Spleen (tissue), 11 donors: ENCODE measurements around the gene NARF. TPM values are rescaled to one million over a fixed set of nuclear protein-coding genes. Genes with fewer than 3 reads are reported as not detected.
A peak's percentile ranks its signal among the peaks of the same experiment; 100 is the strongest.

ENCODE experiments used
- DNase-seq: peaks from one replicate; pipeline ENCODE4 v3.0.0-alpha.2; 2020
- H3K27ac ChIP-seq, 8 donors: fragments of 200-600 bp; sonication (generic) in 7 of 8; 1 replicate in 4 of 8; 2 replicates in 4 of 8; pipeline versions ENCODE4 v1.5.0 to v1.8.0; 2016 to 2021; ENCODE audit warnings: inconsistent platforms in 4 of 8, mild to moderate bottlenecking in 4 of 8, moderate library complexity in 1 of 8
- H3K27me3 ChIP-seq, 7 donors: fragments of 200-600 bp; sonication (generic) in 6 of 7; replicated peaks in 1 of 7; 1 replicate in 4 of 7; 2 replicates in 3 of 7; pipeline versions ENCODE4 v1.5.0 to v1.8.0; 2016 to 2021; ENCODE audit warnings: inconsistent platforms in 3 of 7, mild to moderate bottlenecking in 1 of 7
- H3K36me3 ChIP-seq, 6 donors: fragments of 200-600 bp; sonication (generic) in 5 of 6; 1 replicate in 4 of 6; 2 replicates in 2 of 6; pipeline versions ENCODE4 v1.5.0 to v1.8.0; 2016 to 2021; ENCODE audit warnings: inconsistent platforms in 2 of 6
- H3K4me1 ChIP-seq, 6 donors: fragments of 200-600 bp; sonication (generic) in 5 of 6; 1 replicate in 3 of 6; 2 replicates in 3 of 6; pipeline versions ENCODE4 v1.5.0 to v1.8.0; 2016 to 2021; ENCODE audit warnings: inconsistent platforms in 3 of 6
- H3K4me3 ChIP-seq, 8 donors: fragments of 200-600 bp; sonication (generic) in 7 of 8; 1 replicate in 4 of 8; 2 replicates in 4 of 8; pipeline versions ENCODE4 v1.5.0 to v1.8.0; 2016 to 2021; ENCODE audit warnings: inconsistent platforms in 4 of 8, mild to moderate bottlenecking in 4 of 8, moderate library complexity in 2 of 8
- H3K9me3 ChIP-seq, 8 donors: fragments of 200-600 bp; sonication (generic) in 7 of 8; 1 replicate in 4 of 8; 2 replicates in 4 of 8; pipeline versions ENCODE4 v1.5.0 to v1.8.0; 2016 to 2021; ENCODE audit warnings: inconsistent platforms in 4 of 8
- POLR2A ChIP-seq, 3 donors: fragments of 450-650 bp; IDR thresholded peaks; one replicate each; pipeline ENCODE4 v1.5.1; 2017; ENCODE audit warnings: antibody characterized with exemption in 3 of 3, mild to moderate bottlenecking in 1 of 3
- POLR2AphosphoS5 ChIP-seq, 3 donors: sonication (generic); formaldehyde crosslinking; IDR thresholded peaks; one replicate each; pipeline ENCODE4 v1.5.1; 2017; ENCODE audit warnings: antibody characterized with exemption in 3 of 3
- WGBS, 5 donors: extraction: QIAGEN DNeasy Blood & Tissue Kit in 3 of 5; methylation state at CpG; one replicate each; pipeline versions ENCODE4 v1.1.5 to v1.1.7; 2013 to 2018; 5-methylcytosine and 5-hydroxymethylcytosine counted together
- intact Hi-C: fragments of 100-400 bp; cut with DNase I; formaldehyde crosslinking; loops from one replicate; pipeline ENCODE4 v1.15.0; 2023; ENCODE audit warnings: low total_unique reads
- polyA plus RNA-seq, 3 donors: library from polyadenylated mRNA; stranded (reverse); fragments of 200-250 nt; gene quantifications; one replicate each; pipeline ENCODE4 v1.2.1, GENCODE V29; 2013
- total RNA-seq, 7 donors: library from RNA; depleted of rRNA in 3 of 7; stranded (reverse); fragments of >200 nt in 3 of 7; fragmentation: NEBNext Ultra II Directional in 4 of 7; extraction: Animal tissue kit (Norgen Biotek cat#: 25700) in 4 of 7; gene quantifications; one replicate each; pipeline versions ENCODE4 v1.1.0 to v1.2.1, GENCODE V29; 2016 to 2021
- TF ChIP-seq, protein P1 (sequence below), 11 experiments: fragments of 200-600 bp in 7 of 11; fragments of 450-650 bp in 4 of 11; sonication (generic) in 4 of 11; IDR thresholded peaks in 8 of 11; conservative IDR thresholded peaks in 3 of 11; 1 replicate in 7 of 11; 2 replicates in 4 of 11; pipeline versions ENCODE4 v1.4.0 to v1.8.0; 2016 to 2021; ENCODE audit warnings: antibody characterized with exemption in 11 of 11, inconsistent platforms in 4 of 11, mild to moderate bottlenecking in 1 of 11
- donor health status: healthy with polysubstance abuse.
- donor health status: DM: no; HTN: no; CAD: no; lungs with moderate emphysema.
- donor health status: DM: no; HTN: no; CAD: no.
- donor health status: Bipolar disorder and iron deficiency.
- donor health status: healthy.
- donor health status: DM: no; HTN: no; CAD: no.
- donor health status: DM: yes; HTN: yes; CAD: no.

The NARF gene
- total and polyA plus RNA-seq, 10 donors: 59.5 to 127 (median 97.7) TPM

DNA sequence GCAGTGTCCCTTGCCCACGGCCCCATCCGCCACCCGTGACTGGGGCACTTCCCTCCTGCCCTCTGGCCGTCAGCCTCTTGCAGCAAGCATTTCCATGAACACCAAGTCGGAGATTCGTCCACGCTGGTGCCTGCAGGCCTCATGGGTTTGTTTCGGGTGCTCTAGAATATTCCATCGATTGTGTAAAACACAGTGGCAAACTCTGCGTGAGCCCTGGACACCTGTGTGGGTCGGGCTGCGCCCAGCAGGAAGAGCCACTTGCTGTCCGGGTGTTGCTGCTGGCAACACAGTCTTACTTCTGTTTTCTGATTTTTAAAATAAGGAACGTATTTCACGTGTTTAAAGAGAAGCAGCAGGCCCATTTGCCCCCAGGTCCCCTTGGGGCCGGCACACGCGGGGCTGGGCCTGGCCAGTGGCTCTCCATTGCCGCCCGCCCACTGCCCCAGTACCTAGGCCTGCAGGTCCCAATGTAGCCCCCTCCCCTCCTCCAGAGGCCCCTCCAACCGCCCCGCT is 18.0 kb upstream of the NARF start:
- WGBS, 5 donors: 41 to 56% (median 55%) methylated on average over 22 of the region's 22 CpGs
- TF ChIP-seq POLR2A (IDR thresholded peaks at IDR 0.05) (no peak), POLR2AphosphoS5 (IDR thresholded peaks at IDR 0.05) (peak; percentile 49 to 71 (median 69))
- peak; percentile 85 for DNase-seq
- intact Hi-C loops: no loop called here
- H3K4me3 ChIP-seq: peak overlapping the region in 1 of 8 donors; percentile 42
- H3K4me1 ChIP-seq: peaks cover 17 to 85% (median 58%) of the 10 kb centered on the region in 6 donors
- no peaks in the 10 kb centered on the region for H3K9me3 ChIP-seq
- H3K36me3 ChIP-seq: peaks cover 0 to 90% (median 58%) of the 10 kb centered on the region in 6 donors
- H3K27ac ChIP-seq: peak overlapping the region; percentile 4 to 82 (median 60)
- H3K27me3 ChIP-seq: no peaks in the 10 kb centered on the region

DNA sequence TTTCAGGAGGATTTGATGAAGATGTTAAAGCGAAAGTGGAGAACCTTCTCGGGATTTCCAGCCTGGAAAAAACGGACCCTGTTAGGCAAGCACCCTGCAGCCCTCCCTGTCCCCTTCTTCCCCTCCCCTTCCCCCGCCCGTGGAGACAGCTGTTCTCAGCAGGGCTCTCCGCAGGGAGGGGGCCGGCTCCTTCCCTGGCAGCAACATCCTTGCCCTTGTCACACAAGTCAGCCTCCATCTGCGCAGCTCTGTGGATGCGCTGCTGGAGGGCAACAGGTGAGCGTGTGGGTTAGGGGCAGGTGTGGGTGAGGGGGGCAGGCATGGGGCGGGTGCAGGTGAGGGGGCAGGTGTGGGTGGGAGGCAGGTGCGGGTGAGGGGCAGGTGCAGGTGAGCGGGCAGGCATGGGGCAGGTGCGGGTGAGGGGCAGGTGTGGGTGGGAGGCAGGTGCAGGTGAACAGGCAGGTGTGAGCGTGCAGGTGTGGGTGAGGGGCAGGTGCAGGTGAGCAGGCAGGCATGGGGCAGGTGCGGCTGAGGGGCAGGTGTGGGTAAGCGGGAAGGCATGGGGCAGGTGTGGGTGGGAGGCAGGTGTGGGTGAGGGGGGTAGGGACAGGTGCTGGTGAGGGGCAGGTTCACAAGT is 17.4 kb upstream of the NARF start:
- DNase-seq: peak; percentile 83
- peaks cover 0 to 90% (median 62%) of the 10 kb centered on the region in 6 donors for H3K36me3 ChIP-seq
- H3K27ac ChIP-seq: peak overlapping the region in 7 of 8 donors; percentile 4 to 82 (median 69)

DNA sequence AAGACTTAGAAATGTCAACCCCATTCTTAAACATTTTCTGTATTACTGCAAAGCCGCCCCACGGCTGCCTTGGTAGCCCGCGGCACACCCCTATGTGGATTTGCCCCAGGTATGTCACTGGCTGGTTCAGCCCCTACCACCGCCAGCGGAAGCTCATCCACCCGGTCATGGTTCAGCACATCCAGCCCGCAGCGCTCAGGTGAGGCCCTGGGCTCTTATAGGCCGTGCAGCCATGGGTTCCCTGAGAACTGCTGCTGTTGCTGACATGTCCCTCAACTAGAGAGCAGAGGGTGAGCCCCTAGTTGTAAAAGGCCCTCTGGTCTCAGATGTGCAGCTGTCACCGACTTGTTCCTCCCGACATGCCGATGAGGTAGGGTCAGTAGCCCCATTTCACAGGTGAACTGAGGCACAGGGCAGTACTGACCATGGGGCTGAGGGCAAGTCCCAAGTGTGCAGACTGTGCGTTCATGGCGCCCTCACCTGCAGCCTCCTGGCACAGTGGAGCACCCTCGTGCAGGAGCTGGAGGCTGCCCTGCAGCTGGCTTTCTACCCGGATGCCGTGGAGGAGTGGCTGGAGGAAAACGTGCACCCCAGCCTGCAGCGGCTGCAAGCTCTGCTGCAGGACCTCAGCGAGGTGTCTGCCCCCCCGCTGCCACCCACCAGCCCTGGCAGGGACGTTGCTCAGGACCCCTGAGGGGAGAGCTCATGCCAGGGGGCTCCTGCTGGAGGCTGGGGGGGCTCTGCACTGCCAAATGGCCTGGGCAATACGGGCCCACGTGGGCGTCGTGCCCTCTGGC is 16.7 kb upstream of the NARF start:
- Histone ChIP-seq H3K27me3 (no peaks in the 10 kb centered on the region), H3K4me3 (no peak overlapping the region), H3K27ac (peak overlapping the region in 4 of 8 donors; percentile 15 to 82 (median 72)), H3K9me3 (no peaks in the 10 kb centered on the region), H3K4me1 (peaks cover 30 to 85% (median 72%) of the 10 kb centered on the region in 6 donors), H3K36me3 (peaks cover 0 to 90% (median 65%) of the 10 kb centered on the region in 6 donors)
- peak; percentile 85 for DNase-seq
- WGBS, 5 donors: 79 to 93% (median 84%) methylated on average over 14 to 27 of the region's 27 CpGs
- TF ChIP-seq, protein P1, sequence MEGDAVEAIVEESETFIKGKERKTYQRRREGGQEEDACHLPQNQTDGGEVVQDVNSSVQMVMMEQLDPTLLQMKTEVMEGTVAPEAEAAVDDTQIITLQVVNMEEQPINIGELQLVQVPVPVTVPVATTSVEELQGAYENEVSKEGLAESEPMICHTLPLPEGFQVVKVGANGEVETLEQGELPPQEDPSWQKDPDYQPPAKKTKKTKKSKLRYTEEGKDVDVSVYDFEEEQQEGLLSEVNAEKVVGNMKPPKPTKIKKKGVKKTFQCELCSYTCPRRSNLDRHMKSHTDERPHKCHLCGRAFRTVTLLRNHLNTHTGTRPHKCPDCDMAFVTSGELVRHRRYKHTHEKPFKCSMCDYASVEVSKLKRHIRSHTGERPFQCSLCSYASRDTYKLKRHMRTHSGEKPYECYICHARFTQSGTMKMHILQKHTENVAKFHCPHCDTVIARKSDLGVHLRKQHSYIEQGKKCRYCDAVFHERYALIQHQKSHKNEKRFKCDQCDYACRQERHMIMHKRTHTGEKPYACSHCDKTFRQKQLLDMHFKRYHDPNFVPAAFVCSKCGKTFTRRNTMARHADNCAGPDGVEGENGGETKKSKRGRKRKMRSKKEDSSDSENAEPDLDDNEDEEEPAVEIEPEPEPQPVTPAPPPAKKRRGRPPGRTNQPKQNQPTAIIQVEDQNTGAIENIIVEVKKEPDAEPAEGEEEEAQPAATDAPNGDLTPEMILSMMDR (IDR thresholded peaks at IDR 0.05 in 8 of 11, conservative IDR thresholded peaks at IDR 0.05 in 3 of 11): no peak
- peak; percentile 53 to 82 (median 61) for TF ChIP-seq POLR2AphosphoS5 (IDR thresholded peaks at IDR 0.05)
- intact Hi-C loops: no loop called here

More for the DNA sequence above, 17.4 kb upstream of the NARF start:
- Histone ChIP-seq H3K27me3 (no peaks in the 10 kb centered on the region), H3K4me3 (peak overlapping the region in 1 of 8 donors; percentile 42), H3K9me3 (no peaks in the 10 kb centered on the region), H3K4me1 (peaks cover 23 to 85% (median 64%) of the 10 kb centered on the region in 6 donors)
- intact Hi-C loops: no loop called here
- 53 to 75% (median 66%) methylated on average over 14 to 17 of the region's 17 CpGs for WGBS, 5 donors
- TF ChIP-seq POLR2A (IDR thresholded peaks at IDR 0.05): no peak
- TF ChIP-seq, protein P1 (IDR thresholded peaks at IDR 0.05 in 8 of 11, conservative IDR thresholded peaks at IDR 0.05 in 3 of 11): no peak
- TF ChIP-seq POLR2AphosphoS5 (IDR thresholded peaks at IDR 0.05): no peak

DNA sequence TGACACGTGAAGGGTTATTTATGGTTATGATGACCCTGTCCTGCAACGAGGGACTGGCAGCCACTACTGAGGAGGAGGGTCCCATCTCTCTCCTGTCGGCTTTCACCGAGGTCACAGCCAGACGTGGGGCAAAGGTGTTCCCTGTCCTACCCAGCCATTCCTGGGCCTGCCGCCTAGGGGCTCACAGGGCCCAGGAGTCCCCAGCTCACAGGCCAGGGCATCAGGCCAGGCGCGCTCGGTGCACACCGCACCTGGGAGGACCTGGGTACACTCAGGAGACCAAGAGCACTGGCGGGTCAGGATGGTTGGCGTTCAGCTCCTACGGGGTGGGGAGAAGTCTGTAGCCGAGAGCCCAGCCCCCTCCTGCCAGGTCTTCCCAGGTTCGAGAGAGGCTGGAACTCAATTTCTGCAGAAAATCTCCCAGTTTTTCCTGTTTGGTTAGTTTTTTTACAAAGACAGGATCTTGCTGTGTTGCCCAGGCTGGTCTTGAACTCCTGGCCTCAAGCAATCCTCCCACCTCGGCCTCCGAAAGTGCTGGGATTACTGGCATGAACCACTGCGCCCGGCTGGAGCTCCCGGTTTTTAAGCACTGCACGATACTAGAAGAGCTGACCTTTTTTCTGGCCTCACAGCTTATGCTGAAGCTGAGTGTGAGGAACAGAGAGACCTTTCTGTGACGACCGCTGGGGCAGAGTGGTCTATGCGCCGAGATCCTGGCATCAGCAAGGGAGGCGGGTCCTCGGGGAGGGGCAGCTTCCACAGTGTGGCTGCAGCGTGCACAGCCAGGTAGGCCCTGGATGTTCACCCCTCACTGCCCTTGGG is 15.7 kb upstream of the NARF start:
- TF ChIP-seq POLR2AphosphoS5 (IDR thresholded peaks at IDR 0.05): no peak
- TF ChIP-seq, protein P1 (IDR thresholded peaks at IDR 0.05 in 8 of 11, conservative IDR thresholded peaks at IDR 0.05 in 3 of 11): no peak
- no peak for TF ChIP-seq POLR2A (IDR thresholded peaks at IDR 0.05)
- H3K36me3 ChIP-seq: peaks cover 0 to 90% (median 61%) of the 10 kb centered on the region in 6 donors
- intact Hi-C loops: no loop called here
- no peak overlapping the region for H3K4me3 ChIP-seq
- peaks cover 30 to 90% (median 78%) of the 10 kb centered on the region in 6 donors for H3K4me1 ChIP-seq
- H3K27me3 ChIP-seq: no peaks in the 10 kb centered on the region
- no peak for DNase-seq
- no peaks in the 10 kb centered on the region for H3K9me3 ChIP-seq
- WGBS, 5 donors: 82 to 97% (median 89%) methylated on average over 22 to 28 of the region's 28 CpGs
- peak overlapping the region in 2 of 8 donors; percentile 74 to 82 for H3K27ac ChIP-seq
